Measurements from ENCODE around the gene KIF5B.

DNA sequence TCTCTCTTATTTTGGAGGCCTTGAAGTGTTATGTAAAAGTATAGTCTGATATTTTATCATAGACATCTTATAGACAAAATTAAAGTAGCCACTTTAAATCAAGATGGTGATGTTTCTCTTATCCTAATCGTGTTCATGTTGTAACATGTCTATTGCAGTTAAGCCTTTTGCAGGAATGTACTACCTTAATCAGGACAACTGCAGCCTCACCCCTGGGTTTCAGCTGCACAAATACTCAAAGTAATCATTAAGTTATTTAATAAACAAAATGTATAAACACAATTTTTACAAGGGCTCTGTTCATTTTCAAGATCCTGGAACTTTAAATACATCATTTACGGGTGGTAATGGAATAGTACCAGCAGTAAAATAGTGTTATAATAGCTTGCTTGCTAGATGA lies 14.4 kb upstream of the KIF5B start:
- TF ChIP-seq, protein P1, sequence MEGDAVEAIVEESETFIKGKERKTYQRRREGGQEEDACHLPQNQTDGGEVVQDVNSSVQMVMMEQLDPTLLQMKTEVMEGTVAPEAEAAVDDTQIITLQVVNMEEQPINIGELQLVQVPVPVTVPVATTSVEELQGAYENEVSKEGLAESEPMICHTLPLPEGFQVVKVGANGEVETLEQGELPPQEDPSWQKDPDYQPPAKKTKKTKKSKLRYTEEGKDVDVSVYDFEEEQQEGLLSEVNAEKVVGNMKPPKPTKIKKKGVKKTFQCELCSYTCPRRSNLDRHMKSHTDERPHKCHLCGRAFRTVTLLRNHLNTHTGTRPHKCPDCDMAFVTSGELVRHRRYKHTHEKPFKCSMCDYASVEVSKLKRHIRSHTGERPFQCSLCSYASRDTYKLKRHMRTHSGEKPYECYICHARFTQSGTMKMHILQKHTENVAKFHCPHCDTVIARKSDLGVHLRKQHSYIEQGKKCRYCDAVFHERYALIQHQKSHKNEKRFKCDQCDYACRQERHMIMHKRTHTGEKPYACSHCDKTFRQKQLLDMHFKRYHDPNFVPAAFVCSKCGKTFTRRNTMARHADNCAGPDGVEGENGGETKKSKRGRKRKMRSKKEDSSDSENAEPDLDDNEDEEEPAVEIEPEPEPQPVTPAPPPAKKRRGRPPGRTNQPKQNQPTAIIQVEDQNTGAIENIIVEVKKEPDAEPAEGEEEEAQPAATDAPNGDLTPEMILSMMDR (IDR thresholded peaks at IDR 0.05 in 2 of 3, conservative IDR thresholded peaks at IDR 0.05 in 1 of 3; ENCODE audit: borderline replicate concordance in 1 of 3, insufficient read depth in 1 of 3, low read depth in 2 of 3, low read length in 2 of 3), result no peak
- TF ChIP-seq TCF7L2 (IDR thresholded peaks at IDR 0.05; ENCODE audit: borderline replicate concordance, extremely low read depth, insufficient read depth, insufficient read length) (no peak), YY1 (IDR thresholded peaks at IDR 0.05; ENCODE audit: extremely low read depth, insufficient replicate concordance, low read depth, low read length) (no peak), EZH2 (IDR thresholded peaks at IDR 0.05) (no peak), POLR2A (IDR thresholded peaks at IDR 0.05; ENCODE audit: borderline replicate concordance, extremely low read depth, insufficient read depth, insufficient read length) (no peak), RAD21 (IDR thresholded peaks at IDR 0.05; ENCODE audit: low read depth) (no peak), CEBPB (IDR thresholded peaks at IDR 0.05; ENCODE audit: low read depth) (no peak)
- TF ChIP-seq, protein P2, sequence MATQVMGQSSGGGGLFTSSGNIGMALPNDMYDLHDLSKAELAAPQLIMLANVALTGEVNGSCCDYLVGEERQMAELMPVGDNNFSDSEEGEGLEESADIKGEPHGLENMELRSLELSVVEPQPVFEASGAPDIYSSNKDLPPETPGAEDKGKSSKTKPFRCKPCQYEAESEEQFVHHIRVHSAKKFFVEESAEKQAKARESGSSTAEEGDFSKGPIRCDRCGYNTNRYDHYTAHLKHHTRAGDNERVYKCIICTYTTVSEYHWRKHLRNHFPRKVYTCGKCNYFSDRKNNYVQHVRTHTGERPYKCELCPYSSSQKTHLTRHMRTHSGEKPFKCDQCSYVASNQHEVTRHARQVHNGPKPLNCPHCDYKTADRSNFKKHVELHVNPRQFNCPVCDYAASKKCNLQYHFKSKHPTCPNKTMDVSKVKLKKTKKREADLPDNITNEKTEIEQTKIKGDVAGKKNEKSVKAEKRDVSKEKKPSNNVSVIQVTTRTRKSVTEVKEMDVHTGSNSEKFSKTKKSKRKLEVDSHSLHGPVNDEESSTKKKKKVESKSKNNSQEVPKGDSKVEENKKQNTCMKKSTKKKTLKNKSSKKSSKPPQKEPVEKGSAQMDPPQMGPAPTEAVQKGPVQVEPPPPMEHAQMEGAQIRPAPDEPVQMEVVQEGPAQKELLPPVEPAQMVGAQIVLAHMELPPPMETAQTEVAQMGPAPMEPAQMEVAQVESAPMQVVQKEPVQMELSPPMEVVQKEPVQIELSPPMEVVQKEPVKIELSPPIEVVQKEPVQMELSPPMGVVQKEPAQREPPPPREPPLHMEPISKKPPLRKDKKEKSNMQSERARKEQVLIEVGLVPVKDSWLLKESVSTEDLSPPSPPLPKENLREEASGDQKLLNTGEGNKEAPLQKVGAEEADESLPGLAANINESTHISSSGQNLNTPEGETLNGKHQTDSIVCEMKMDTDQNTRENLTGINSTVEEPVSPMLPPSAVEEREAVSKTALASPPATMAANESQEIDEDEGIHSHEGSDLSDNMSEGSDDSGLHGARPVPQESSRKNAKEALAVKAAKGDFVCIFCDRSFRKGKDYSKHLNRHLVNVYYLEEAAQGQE (IDR thresholded peaks at IDR 0.05; ENCODE audit: low read depth), result no peak
- TF ChIP-seq, protein P3, sequence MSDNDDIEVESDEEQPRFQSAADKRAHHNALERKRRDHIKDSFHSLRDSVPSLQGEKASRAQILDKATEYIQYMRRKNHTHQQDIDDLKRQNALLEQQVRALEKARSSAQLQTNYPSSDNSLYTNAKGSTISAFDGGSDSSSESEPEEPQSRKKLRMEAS (IDR thresholded peaks at IDR 0.05), result no peak

Measured in HCT116 (cell line).